Measurements from ENCODE around the gene CAPN5. TPM values are rescaled to one million over a fixed set of nuclear protein-coding genes. Genes with fewer than 3 reads are reported as not detected.

Gene CAPN5
- total RNA-seq, 1 donor from 2014 or later = 11.8 TPM

DNA sequence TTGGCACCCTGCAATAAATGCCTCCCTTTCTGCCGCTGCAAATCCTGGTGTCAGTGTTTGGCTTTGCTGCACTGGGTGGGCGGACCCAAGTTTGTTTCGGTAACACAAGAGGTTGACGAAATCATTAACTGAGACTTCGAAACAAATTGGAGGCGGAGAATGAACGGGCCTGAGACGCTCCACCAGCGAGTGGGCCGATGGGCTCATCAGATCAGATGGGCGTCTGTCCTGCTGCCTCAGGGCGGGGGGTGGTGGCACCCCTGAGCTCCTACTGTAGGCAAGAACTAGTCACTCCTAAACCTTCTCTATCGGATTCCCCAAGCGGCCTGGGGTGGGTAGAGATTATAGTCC, 918 bp upstream of the CAPN5 start:
- DNase-seq = peak; percentile 59

DNA sequence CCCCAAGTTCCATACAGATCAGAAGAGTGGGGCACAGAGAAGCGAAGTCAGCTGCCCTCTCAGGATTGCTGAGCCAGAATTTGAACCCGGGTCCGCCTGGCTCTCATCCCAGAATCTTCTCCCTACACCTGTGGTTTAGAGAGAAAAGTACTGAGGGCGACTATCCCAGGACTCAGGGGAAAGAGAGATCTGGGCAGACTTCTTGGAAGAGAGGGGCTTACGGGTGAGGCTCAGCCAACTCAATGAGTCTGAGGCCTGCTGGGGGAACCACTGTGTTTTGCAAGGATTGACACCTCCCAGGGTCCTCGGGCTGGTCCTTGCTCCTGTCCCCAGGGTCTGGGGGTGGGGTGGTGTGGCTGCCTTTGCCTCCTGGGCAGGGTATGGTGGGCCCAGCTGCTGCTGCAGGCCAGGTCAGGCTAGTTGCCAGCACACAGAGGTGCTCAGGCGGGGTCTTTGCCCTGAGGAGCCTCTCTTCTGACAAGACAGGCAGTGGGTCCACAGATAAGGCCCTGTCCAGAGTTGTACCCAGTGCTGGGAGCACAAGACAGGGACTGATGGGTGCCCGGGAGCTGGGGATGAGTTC, 1.2 kb downstream of the CAPN5 start:
- DNase-seq = no peak

DNA sequence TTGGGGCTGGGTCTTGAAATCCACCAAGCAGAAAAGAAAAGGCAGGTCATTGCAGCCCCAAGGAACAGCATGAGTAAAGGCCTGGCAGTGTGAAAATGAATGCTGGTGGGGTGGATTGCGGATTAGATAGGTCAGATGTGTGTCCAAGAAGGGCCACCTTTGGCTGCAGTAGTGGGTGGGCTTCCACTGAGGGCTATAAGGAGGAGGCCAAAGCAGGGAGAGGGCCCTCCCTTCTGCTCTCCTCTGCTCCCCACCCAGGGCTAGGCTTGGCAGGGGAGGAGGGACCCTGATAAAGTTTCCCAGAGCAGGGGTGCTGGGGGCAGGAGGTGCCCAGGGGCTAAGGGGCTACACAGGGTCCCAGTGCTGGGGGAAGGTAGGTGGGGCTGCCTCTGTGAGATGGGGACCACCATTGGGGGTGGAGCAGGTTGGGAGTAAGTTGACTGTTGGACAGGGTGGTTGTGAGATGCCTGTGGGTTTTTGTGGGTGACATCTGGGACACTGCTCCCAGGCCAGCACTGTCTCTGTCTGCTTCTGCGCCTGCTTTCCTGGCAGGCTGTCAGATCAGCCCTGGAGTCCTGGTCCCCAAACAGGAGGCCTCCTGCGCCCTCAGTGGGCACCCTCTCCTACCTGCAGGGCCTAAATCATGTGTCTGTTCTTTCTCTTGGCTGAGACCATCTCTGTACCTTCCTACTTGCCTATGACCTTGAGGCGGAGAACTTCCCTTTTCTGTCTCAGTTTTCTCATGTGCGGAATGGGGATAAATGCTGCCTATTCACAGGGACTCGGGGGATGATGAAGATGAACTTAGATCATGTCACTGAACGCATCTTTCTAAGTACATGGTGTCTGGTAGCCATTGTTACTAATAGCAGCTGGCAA, 1.9 kb downstream of the CAPN5 start:
- no peak for DNase-seq

DNA sequence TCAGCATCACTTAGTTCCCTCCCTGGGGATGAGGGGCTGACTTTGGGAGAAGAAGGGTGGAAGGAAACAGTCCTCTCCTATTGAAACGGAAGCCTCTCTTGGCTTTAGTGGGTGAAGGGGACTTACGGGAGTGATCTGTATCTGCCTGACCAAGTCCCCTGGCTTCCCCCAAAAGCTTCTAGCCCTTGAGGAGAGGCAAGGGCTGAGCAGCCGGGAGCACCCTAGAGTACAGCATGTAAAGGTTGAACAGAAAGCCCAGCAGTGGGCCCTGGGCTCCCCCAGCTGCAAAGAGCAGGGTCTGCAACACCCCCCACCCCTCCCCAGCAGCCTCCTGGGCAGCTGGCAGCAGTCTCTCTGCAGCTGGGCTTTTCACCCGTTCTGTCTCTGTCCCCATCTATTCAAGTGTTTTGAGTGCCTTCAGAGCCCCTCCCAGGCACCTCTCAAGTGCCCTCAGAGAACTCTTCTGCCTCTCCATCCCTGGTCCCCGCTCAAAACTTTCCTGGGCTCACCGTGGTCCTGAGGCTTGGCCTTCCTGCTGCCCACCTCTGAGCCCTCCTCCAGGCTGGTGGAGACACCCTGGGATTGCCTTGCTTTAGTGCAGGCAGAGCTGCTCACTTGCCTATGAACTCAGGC, 2.7 kb downstream of the CAPN5 start:
- DNase-seq = no peak

DNA sequence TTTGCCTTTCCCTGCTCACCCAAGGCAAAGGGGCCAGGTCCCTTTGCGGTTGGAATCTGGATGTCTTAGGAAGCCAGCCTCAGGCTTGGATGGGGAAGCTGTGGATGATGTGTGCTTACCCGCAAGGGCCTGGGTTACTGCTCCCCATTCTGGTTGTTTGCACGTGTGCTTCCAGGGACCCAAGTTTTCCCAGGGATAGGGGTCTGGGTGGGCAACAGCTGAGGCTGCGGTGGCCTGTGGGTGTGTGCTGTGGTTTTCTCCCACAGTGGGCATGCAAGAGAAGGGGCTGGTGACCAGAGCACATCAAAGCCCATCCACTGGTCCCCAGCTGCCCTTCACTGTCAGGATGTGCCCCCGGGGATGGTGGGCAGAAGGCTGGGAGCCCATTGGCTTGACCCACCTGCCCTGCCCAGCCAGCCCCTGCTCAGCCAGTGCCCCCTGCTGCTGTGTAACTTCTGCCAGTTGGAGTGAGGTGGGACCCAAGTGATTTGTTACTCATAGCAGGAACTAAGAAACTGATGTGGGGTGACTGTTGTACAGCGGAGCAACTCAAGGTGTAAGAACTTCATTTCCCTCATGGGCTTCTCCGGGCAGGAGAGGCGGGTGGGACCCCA, 3.3 kb downstream of the CAPN5 start:
- DNase-seq = no peak

DNA sequence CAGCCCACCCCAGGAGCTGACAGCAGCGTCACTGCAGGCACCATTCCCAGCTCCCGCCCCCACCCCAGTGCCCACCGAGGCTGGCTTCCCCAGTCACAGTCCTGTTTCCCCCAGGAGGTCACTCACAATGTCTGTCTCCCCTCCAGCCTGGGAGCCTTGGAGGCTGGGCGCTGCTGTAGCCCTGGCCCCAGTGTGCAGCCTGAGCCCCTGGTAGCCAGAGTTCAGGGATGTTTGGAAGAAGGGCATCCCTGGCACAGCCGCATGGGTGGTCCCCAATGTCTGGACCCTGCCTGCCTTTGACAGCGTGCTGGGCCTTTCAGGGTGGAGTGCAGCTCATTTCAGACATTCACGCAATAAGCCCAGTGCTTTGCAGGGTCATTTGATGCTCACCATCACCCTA, 4.3 kb downstream of the CAPN5 start:
- no peak for DNase-seq

DNA sequence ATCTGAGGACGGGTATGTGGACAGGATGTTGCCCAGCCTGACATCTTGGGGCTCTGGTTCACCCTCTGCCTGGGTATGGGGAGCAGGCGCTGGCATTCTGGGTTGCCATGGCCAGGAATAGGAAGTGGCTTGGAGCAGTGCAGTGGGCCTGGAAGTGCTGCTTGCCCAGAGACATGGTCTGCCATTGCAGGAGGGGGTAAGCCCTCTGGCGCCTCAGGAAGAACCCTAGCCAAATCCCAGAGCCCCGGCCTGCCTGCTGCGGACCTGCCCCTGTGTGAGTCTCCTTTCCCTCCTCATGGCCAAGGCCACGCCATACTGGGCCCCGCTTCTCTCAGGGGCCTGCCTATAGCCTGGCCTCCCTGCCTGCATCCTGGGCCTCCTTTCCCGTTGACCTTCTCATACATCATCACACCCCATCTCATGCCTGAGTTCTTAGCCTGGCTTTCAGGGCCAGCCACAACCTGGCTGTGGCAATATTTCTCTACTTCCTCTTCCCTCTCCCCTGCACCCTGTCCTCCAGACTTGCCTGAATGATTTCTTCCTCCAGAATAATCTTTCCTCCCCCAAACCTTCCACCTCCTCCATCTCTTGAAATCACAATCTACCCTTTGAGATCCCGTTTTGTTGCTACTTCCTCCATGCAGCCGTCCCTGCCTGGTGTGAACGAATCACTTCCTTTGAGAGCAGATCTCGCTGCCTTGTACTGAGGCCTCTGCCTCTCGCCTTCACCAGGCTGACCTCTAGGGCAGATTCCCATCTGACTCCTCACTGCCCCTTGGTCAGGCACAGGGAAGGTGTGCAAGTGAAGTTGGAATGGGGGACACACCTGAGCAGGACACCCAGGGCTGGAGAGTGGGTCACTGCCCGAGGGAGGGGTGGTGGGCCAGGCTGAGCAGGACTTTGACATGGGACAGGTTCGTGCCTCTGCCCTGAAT, 5.2 kb downstream of the CAPN5 start:
- DNase-seq = no peak

DNA sequence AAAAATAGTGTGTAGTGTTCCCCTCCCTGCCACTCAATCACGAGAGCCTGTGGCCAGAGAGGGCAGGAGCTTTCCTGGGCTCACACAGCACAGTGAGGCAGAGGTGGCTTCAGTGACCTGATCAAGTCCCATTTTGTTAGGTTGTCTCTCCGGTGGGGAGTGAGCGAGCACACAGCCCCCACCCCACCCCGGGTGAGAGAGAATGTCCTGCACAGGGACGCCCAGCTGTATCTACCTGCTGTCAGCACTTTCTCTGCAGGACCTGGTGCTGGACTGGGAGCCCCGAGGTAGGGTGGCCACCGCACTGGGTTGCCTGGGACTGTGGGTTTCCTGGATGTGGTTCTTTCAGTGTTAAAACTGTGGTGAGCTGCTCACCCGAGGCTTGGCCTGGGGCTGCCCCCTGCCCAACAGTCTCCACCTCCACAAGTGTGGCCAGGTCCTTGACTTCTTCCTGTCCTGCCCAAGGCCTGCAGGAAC, 6.1 kb downstream of the CAPN5 start:
- DNase-seq = no peak

DNA sequence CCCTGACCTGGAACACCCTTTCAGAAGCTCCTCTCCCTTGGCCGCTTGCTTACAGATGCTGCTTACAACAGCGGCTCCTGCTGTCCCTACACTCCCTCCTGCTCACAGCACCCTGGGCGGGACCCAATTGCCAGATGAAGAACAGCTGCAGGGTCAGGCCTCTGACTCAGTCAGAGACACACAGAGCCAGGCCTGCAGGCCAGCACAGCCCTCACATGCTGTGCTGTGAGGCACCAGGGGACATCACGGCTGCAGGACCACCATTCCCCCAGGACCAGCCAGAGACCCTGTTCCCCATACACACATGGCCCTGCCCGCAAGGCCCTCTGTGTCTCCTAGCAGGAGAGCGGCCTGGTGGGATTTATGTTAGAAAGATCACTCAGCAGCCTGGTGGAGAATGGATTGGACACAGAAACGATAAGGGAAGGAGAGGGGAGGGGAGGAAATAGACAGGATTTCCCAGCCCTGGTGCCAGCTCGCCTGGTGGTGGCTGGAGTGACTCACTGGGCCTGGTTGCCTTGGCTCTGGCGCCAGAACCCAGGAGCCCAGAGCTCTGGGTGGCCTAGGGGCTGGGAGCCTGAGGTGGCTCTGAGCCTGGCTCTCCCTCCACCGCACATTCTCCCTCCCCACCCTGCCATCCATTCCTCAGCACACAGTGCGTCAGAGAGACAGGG, 6.7 kb downstream of the CAPN5 start:
- peak; percentile 97 for DNase-seq

DNA sequence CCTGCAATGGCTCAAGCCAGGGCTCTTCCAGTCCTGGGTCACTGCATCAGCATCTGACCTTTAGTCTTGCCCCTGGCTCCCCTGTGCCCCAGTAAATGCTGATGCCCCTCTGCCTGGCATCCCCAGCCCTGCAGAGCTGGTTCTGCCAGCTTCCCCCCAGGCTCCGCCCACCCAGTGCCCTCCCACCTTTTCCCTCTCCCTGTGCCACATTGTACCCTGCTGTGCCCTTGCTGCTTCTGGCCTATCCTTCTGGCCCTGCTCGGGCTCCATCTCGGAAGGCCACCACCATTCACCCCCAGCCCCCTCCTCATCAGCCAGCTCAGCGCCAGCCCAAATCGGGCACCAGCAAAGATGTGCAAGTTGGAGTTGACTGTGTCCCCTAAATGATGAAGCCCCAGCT, 7.4 kb downstream of the CAPN5 start:
- DNase-seq = peak; percentile 22

DNA sequence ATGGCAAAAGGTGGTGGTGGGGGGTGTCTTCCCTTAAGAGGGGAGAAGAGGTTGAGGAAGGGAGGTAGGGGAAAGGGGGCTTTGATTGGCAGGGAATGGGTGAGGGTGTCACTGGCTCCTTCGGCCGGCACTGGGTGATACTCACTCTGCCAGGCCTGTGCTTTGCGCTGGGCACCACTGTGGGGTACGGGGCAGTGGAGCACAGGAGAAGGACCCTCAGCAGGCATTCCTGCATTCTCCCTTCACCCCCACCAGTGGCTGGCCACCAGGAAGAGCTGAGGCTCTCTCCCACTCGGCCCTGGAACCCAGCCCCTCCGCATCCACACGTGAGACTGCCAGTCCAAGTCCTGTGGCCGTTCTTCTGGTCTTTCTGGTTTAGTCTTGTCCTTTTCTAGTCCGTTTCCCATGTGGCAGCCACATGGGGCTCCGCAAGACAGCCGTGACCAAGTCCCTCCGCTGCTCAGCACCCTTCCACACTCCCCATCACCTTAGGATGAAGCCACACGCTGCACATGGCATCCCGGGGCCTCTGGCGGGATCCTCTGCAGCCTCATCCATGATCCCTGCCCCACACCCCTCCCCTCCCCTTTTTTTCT, 8.0 kb downstream of the CAPN5 start:
- DNase-seq = no peak

DNA sequence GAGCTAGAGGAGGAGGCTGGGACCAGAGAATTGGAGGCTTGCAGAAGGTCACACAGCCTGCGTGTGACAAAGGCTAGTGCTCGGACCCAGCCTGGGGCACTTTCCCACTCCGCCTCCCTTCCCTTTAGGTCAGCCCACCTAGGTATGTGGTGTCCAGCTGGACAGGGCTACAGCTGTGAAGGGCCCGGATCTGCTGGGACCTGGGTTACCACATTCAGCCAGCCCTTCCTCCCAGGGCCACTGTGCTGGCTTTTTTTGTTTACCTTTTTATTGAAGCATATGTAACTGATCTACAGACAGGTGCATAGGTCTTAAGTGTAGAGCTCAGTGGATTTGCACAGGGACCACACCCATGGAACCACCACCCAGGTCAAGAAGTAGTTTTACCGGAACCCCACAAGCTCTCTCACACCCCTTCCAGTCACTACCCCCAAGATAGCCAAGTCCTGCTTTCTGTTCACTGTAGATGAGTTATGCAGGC, 8.7 kb downstream of the CAPN5 start:
- no peak for DNase-seq

DNA sequence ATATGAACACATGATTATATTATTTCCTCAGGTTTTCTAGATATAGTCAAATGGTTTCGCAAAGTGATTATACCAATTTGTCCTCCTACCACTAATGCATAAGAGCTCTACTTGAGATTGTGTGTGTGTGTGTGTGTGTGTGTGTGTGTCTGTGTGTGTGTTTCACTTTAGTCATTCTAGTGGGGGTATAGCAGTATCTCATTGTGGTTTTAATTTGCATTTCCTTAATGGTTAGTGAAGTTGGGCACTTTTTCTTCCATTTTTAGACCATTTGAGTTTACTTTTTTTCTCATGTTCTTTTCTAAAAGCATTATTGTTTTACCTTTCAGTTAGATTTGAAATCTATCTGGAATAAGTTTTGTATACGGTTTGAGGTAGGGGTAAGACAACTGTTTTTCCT, 12.9 kb downstream of the CAPN5 start:
- no peak for DNase-seq

DNA sequence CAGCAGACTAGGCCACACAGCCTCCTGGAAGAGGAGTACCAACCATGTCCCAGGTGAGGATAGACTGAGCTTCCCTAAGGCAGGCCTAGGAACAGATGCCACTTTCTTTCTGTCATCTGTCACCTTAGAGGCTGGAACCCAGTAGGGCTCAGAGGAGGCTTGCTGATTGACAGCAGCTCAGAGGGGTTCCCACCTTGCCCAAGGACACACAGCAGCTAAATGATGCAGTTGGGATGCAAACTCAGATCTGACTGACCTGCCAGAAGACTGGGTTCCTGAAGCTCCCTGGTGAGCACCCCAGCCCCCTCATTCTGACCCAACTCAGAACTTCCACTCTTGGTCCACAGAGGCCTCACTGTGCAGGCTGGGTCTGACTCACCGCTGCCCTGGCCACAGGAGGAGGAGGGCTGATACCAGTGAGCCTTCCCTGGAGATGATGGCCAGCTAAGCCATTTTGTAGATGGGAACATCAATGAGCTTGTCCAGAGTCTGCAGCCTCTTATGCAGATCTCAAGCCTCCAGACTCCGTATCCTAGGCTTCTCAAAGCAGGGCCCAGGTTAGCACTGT, 14.0 kb downstream of the CAPN5 start:
- no peak for DNase-seq

DNA sequence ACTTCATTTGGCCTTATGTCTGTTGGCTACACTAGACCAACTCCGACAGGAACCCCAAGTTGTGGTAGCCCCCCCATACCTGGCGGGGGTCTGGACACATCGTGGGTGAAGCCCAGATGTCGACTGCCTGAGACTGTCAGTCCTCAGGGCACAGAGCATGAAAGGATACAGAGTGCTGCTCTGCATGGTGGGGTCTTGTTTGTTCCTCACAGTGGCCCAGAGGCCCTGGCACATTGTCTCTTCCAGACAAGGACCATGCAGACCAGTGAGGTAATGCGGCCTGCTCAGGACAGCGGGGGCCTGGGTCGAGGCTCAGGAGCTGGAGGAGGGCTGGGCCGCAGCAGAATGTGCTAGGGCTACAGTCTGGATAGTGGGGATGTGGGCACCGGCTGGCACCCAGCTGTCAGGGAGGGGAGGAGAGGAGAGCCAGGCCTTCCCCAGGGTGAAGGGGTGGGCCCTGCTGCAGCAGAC, 14.6 kb downstream of the CAPN5 start:
- DNase-seq = no peak

DNA sequence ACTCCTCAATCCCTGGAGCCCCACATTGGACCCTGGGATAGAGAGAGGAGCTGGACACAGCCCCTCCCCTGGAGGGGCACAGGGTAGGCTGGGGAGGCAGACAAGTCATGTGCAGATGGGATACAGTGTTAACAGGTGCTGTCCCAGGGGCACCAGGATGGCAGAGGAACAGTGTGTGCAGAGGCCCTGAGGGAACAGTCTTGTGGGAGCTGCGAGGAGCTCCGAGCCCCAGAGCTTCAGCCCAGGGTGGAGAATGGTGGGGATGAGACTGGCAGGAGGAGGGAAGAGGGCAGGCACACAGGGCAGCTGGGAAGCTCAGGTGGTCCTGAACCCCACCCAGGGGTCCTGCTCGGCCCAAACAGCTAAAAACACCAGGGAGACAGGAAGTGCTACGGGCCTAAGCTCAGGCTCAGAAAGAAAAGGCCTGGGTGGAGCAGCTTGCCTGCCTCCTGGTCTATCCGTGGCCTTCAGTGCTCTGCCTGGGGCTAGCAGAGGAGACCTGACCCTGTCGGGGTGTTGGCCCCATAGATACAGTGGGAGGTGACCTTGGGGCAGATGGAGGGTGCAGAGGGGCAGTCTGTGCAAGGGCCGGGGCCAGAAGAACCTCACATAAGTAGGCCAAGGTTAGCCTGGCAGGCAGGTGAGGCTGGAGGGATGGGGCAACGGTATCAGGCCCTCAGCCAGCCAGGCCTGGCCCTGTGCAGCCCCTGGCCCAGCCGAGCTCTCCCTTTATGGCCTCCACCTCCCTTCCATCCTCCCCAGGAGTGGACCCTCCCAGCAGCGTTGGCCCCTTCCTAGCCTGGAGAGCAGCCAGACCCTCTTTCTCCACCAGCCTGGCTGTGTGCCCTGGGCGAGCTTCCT, 15.4 kb downstream of the CAPN5 start:
- DNase-seq = no peak

DNA sequence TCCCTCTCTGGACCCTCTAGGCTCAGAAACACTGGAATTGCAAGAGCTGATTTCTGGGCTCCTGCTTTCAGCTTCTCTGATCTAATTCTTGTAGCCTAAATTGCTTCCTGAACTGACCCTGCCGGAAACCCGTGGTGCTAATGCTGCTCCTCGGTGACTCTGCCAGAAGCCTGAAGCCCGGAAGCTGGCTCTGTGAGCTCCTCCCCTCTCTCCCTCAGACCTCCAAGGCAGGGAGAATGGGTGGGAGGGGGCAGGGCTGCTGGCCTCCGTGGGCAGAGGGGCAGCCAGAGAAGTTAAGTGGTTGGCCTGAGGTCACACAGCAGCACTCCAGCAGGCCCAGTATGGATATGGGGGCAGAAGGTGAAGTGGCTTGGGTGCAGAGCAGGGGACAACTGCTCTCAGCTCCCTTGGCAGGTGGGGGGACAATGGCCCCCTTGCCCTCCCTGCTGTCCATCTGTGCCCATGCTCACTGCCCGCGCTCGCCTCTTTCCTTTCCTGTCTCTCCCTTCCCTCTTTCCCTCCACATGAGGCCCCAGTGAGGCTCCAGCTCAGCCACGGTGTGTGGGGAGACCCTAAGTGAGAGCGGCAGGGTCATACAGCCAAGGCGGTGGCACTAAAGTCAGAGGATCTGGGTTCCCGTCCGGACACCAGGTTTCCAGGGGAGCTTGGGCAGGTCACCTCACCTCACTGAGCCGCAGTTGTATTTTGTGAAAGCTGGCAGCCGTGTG, 16.2 kb downstream of the CAPN5 start:
- DNase-seq = no peak

DNA sequence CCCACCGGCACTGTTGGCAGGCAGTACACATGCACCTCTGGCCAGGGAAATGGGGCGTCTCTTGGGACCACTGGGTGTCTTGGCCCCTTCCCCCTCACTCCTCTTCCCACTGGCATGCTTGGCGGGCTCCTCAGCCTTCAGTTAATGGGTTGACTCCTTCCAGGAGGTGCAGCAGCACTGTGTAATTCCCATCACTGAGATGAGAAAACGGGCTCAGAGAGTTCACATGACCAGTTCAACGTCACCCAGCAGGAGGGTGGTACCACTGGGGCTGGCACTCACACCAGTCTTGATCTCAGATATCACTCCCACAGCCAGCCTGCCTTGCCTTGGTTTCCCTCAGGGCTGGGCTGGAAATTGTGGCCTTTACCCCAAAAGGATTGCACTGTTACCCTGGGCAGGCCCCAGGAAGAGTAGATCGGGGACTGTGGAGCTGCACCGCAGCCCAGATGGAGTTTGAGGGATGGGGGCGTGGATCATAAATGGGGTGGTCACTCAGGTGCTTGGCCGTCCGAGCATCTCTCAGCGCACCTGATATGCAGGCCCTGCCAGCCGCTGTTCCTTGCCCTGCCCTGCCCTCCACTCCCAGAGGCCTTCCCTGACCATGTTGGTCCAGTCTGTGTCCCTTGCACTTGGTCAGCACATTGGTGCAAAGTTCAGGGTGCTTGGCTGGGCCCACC, 16.9 kb downstream of the CAPN5 start:
- DNase-seq = no peak

All from tongue (tissue), 2 donors.